ENCODE measurements around the gene CD6. TPM values are rescaled to one million over a fixed set of nuclear protein-coding genes. Genes with fewer than 3 reads are reported as not detected.

Gene CD6
- total RNA-seq, 1 experiment from 2014 or later = 1.4 TPM

- CTCF ChIA-PET = no interaction called here
These were observed 77.0 kb downstream of the CD6 start for GRCh38 chr11:61048368-61049062.

GRCh38 chr11:61049063-61049377 is 77.5 kb downstream of the CD6 start:
- intact Hi-C loops (cut with micrococcal nuclease) = no loop called here
- peaks cover 12% of the 10 kb centered on the region; the same call in 1 of the 2 replicates for H3K27me3 ChIP-seq (ENCODE audit: insufficient read depth, low read length)
- H3K27ac ChIP-seq (ENCODE audit: low read depth, low read length) = no peak overlapping the region
- no peaks in the 10 kb centered on the region for H3K79me2 ChIP-seq (ENCODE audit: insufficient read depth, low read length)
- RAD21 ChIA-PET (ENCODE audit: low non-redundant PET in 1 of 2, low total read pairs in 2 of 2, uncharacterized antibody in 2 of 2, unreplicated experiment in 2 of 2) = no interaction called here
- ATAC-seq (no peak), DNase-seq (ENCODE audit: low read depth, low spot score) (no peak)
- no peak overlapping the region for H2AFZ ChIP-seq (ENCODE audit: low read depth, low read length, poor library complexity, severe bottlenecking)
- POLR2A ChIA-PET = no interaction called here
- BruUV-seq (replicated peaks) = no TSS peak
- H3K9me2 ChIP-seq (ENCODE audit: insufficient read depth) = no peaks in the 10 kb centered on the region
- CTCF ChIA-PET = no interaction called here
- no peaks in the 10 kb centered on the region for H3K9me3 ChIP-seq (ENCODE audit: control insufficient read depth in 1 of 2, insufficient read depth in 1 of 2, low read depth in 1 of 2, low read length in 2 of 2)
- H3K4me3 ChIP-seq (replicated peaks in 1 of 2; ENCODE audit: low read depth in 1 of 2, low read length in 2 of 2) = no peak overlapping the region
- H4K20me1 ChIP-seq (ENCODE audit: insufficient read depth) = no peaks in the 10 kb centered on the region
- no peak overlapping the region for H3K9ac ChIP-seq (ENCODE audit: low read length)
- H3K4me2 ChIP-seq (ENCODE audit: low read length) = no peak overlapping the region
- H3K36me3 ChIP-seq (ENCODE audit: control insufficient read depth in 1 of 2, insufficient read depth in 2 of 2, low read length in 2 of 2) = no peaks in the 10 kb centered on the region
- H3K4me1 ChIP-seq (ENCODE audit: control insufficient read depth in 1 of 2, insufficient read depth in 2 of 2, low read length in 2 of 2) = no peaks in the 10 kb centered on the region; a peak in 1 of 4 replicates
- TF ChIP-seq CBX3 (IDR thresholded peaks at IDR 0.05; ENCODE audit: low read depth) (no peak), ZFX (IDR thresholded peaks at IDR 0.05) (no peak), CTCF (IDR thresholded peaks at IDR 0.05 in 2 of 3, conservative IDR thresholded peaks at IDR 0.05 in 1 of 3; ENCODE audit: borderline replicate concordance in 1 of 3, insufficient read depth in 1 of 3, low read depth in 2 of 3, low read length in 2 of 3) (no peak), SIN3A (IDR thresholded peaks at IDR 0.05; ENCODE audit: low read depth) (no peak), EZH2 (IDR thresholded peaks at IDR 0.05) (no peak), ELF1 (IDR thresholded peaks at IDR 0.05; ENCODE audit: borderline replicate concordance, low read depth) (no peak), POLR2AphosphoS5 (IDR thresholded peaks at IDR 0.05; ENCODE audit: low read depth, low read length) (no peak), EGR1 (IDR thresholded peaks at IDR 0.05; ENCODE audit: low read depth) (no peak), TCF7L2 (IDR thresholded peaks at IDR 0.05; ENCODE audit: borderline replicate concordance, extremely low read depth, insufficient read depth, insufficient read length) (no peak), RAD21 (IDR thresholded peaks at IDR 0.05; ENCODE audit: low read depth) (no peak), FOSL1 (IDR thresholded peaks at IDR 0.05; ENCODE audit: low read depth) (no peak)
- TF ChIP-seq, protein P1, sequence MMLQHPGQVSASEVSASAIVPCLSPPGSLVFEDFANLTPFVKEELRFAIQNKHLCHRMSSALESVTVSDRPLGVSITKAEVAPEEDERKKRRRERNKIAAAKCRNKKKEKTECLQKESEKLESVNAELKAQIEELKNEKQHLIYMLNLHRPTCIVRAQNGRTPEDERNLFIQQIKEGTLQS (IDR thresholded peaks at IDR 0.05) = no peak

More at GRCh38 chr11:61048368-61049062, 77.0 kb downstream of the CD6 start:
- Histone ChIP-seq H3K4me2 (ENCODE audit: low read length) (no peak overlapping the region), H3K27me3 (ENCODE audit: insufficient read depth, low read length) (peaks cover 12% of the 10 kb centered on the region; the same call in 1 of the 2 replicates), H3K79me2 (ENCODE audit: insufficient read depth, low read length) (no peaks in the 10 kb centered on the region), H3K9me3 (ENCODE audit: control insufficient read depth in 1 of 2, insufficient read depth in 1 of 2, low read depth in 1 of 2, low read length in 2 of 2) (no peaks in the 10 kb centered on the region), H3K9ac (ENCODE audit: low read length) (no peak overlapping the region), H3K4me1 (ENCODE audit: control insufficient read depth in 1 of 2, insufficient read depth in 2 of 2, low read length in 2 of 2) (no peaks in the 10 kb centered on the region; a peak in 1 of 4 replicates), H3K36me3 (ENCODE audit: control insufficient read depth in 1 of 2, insufficient read depth in 2 of 2, low read length in 2 of 2) (no peaks in the 10 kb centered on the region), H4K20me1 (ENCODE audit: insufficient read depth) (no peaks in the 10 kb centered on the region), H3K9me2 (ENCODE audit: insufficient read depth) (no peaks in the 10 kb centered on the region), H2AFZ (ENCODE audit: low read depth, low read length, poor library complexity, severe bottlenecking) (no peak overlapping the region), H3K4me3 (replicated peaks in 1 of 2; ENCODE audit: low read depth in 1 of 2, low read length in 2 of 2) (no peak overlapping the region), H3K27ac (ENCODE audit: low read depth, low read length) (no peak overlapping the region)
- intact Hi-C loops (cut with micrococcal nuclease) = no loop called here
- ChIA-PET POLR2A (no interaction called here), RAD21 (ENCODE audit: low non-redundant PET in 1 of 2, low total read pairs in 2 of 2, uncharacterized antibody in 2 of 2, unreplicated experiment in 2 of 2) (no interaction called here)
- no peak for ATAC-seq
- TF ChIP-seq ZFX (IDR thresholded peaks at IDR 0.05) (no peak), ELF1 (IDR thresholded peaks at IDR 0.05; ENCODE audit: borderline replicate concordance, low read depth) (no peak), CBX3 (IDR thresholded peaks at IDR 0.05; ENCODE audit: low read depth) (no peak), SRF (IDR thresholded peaks at IDR 0.05; ENCODE audit: low read depth) (no peak), MAX (IDR thresholded peaks at IDR 0.05) (no peak)
- TF ChIP-seq, protein P2, sequence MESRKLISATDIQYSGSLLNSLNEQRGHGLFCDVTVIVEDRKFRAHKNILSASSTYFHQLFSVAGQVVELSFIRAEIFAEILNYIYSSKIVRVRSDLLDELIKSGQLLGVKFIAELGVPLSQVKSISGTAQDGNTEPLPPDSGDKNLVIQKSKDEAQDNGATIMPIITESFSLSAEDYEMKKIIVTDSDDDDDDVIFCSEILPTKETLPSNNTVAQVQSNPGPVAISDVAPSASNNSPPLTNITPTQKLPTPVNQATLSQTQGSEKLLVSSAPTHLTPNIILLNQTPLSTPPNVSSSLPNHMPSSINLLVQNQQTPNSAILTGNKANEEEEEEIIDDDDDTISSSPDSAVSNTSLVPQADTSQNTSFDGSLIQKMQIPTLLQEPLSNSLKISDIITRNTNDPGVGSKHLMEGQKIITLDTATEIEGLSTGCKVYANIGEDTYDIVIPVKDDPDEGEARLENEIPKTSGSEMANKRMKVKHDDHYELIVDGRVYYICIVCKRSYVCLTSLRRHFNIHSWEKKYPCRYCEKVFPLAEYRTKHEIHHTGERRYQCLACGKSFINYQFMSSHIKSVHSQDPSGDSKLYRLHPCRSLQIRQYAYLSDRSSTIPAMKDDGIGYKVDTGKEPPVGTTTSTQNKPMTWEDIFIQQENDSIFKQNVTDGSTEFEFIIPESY (IDR thresholded peaks at IDR 0.05; ENCODE audit: extremely low read depth, insufficient replicate concordance, low read length) = no peak
- no peak for DNase-seq (ENCODE audit: low read depth, low spot score)
- no TSS peak for BruUV-seq (replicated peaks)

Data from HCT116 (cell line).